Activated CD4-positive, alpha-beta memory T cell treated with anti-CD3 and anti-CD28 coated beads, Interleukin-2, amount 10 ng/mL, durations not matched to agents 7 days and 5 days (primary cell): ENCODE data around the gene POLR1G. TPM values are rescaled to one million over a fixed set of nuclear protein-coding genes. Genes with fewer than 3 reads are reported as not detected.

Source experiments
- CTCF ChIA-PET: fragments of 350-600 bp; sonication (Branson Sonifier 250); formaldehyde crosslinking; loops from one replicate; lab custom pipeline; 2021; ENCODE audit warnings: antibody characterized with exemption, inconsistent platforms; lab: Charles Lee
- POLR2A ChIA-PET: fragments of 350-600 bp; sonication (Branson Sonifier 250); formaldehyde crosslinking; loops from one replicate; lab custom pipeline; 2021; ENCODE audit warnings: antibody characterized with exemption; lab: Charles Lee
- DNase-seq: peaks from one replicate; pipeline ENCODE4 v3.0.0-alpha.2; 2020
- H3K27ac Mint-ChIP-seq: one replicate; pipeline ENCODE4 v1.8.0; 2021; ENCODE audit warnings: mild to moderate bottlenecking, mixed read lengths
- H3K27me3 Mint-ChIP-seq: one replicate; pipeline ENCODE4 v1.8.0; 2021; ENCODE audit warnings: mixed read lengths
- H3K36me3 Mint-ChIP-seq: one replicate; pipeline ENCODE4 v1.8.0; 2021; ENCODE audit warnings: low read depth, mixed read lengths
- H3K4me1 Mint-ChIP-seq: one replicate; pipeline ENCODE4 v1.8.0; 2021; ENCODE audit warnings: mixed read lengths
- H3K4me3 Mint-ChIP-seq: one replicate; pipeline ENCODE4 v1.8.0; 2021; ENCODE audit warnings: mild to moderate bottlenecking, mixed read lengths
- H3K9me3 Mint-ChIP-seq: one replicate; pipeline ENCODE4 v1.8.0; 2021; ENCODE audit warnings: mixed read lengths
- total RNA-seq, 2 experiments: library from RNA; stranded (reverse); gene quantifications; one replicate each; pipeline ENCODE4 v1.2.3, GENCODE V29; 2021

The POLR1G gene, protein sequence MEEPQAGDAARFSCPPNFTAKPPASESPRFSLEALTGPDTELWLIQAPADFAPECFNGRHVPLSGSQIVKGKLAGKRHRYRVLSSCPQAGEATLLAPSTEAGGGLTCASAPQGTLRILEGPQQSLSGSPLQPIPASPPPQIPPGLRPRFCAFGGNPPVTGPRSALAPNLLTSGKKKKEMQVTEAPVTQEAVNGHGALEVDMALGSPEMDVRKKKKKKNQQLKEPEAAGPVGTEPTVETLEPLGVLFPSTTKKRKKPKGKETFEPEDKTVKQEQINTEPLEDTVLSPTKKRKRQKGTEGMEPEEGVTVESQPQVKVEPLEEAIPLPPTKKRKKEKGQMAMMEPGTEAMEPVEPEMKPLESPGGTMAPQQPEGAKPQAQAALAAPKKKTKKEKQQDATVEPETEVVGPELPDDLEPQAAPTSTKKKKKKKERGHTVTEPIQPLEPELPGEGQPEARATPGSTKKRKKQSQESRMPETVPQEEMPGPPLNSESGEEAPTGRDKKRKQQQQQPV
- 1 to 10 TPM; 3.6 to 3.8 TPM for total RNA-seq

DNA sequence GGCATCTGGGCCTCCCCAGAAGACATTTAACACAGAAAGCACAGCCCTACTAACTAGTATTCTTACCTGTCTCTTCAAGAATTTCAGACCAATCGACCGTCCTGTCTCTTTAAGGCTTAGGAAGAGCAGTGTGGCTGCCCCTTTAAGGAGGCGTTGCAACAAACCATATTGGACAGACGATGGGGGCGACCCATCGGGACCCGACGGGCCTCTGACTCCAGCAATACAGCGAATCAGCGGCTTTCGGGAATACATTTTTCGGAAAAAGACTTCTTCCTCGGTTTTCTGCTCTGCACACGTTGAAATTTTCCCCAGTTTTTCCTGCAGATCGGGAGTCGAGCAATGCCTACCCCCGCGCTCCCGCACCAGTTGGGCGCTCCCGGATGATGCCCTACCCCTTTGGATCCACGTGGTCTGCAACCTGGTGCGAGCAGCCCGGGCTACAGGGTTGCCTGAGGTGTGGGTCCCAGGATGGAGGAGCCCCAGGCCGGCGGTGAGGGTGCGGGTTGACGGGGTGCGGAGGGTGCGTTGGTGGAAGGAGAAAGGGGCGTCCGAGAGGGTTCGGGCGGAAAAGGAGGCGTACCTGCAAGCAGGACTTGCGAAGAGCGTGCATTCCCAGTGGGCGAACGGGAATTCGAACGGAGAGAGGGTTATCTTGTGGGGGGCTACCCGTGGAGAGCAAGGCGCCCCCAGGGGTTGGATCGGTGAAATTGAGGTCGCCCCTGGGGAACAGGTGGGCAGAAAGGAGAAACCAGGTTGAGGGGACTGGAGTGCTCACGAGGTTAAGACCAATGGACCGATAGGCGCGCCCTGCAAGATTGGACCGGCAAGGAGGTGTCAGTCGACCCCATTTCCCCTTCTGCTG lies at the start of gene POLR1G:
POLR1G (plus strand) TSS at position 419 of the 865 bp plus-strand sequence; CDS start at position 472, 53 bp downstream.
- Mint-ChIP-seq H3K4me1 (peaks cover 46% of the 10 kb centered on the region), H3K27me3 (peaks cover 24% of the 10 kb centered on the region), H3K36me3 (peaks cover 2% of the 10 kb centered on the region), H3K9me3 (no peaks in the 10 kb centered on the region), H3K4me3 (peak within 1 kb of the TSS; percentile 84), H3K27ac (peak within 1 kb of the TSS; percentile 79)
- POLR2A ChIA-PET, result interaction anchor here (0.6 to 1.2 kb wide), 7 partner anchors 8 to 72 kb away, joined by 3 to 6 read pairs (median 3); partner anchors contain the start of gene ERCC1
- CTCF ChIA-PET, result interaction anchor here (0.8 to 1.9 kb wide), 6 partner anchors 33 to 311 kb away, joined by 4 to 12 read pairs (median 5); no protein-coding TSS in a partner anchor
- DNase-seq, result peak; percentile 82

DNA sequence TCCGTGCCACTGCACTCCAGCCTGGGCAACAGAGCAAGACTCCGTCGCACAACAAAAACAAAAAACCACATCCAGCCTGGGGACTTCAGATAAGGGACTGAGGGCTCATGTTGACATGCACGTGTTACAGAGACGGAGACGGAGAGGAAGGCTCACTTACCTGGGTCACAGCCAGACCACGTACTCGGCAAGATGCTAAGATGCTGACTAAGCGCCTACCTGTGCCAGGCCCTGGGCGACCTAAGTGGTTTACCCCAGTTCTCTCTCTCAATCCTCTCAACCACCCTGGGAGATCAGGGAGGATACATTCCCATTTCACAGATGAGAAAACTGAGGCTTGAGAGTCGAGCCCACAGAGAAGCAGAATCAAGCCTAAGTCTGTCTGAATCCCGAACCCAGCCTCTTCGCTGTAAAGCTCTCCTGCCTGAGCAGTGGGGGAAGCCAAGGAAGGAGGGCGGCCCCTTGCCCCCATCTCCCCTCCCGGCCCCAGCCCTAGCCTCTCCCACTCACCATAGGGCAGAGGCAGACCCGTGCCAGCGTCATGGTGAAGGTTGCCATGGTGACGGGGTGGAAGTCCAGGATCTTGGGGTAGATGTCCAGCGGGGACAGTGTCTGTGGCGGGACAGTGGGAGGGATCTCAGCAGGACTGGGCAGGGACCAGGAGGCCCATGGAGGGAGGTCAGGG lies 49.5 kb upstream of the POLR1G start:
- H3K36me3 Mint-ChIP-seq, result peaks cover 28% of the 10 kb centered on the region

DNA sequence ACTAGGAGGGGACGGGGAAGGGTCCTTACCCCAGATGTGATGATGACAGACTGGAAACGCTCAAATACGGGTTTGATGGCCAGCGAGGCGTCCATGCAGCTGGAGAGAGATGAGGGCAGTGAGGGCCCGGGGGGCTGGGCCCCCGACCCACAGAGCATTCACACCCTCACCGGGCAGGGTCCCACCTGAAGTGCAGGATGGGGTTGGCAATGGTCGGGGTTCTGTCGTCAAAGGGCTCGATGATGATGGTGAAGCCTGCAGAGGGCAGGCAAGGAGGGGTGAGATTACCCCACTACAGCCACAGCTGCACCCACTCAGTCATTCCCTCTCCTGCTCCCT lies 49.0 kb upstream of the POLR1G start:
- H3K27ac Mint-ChIP-seq, result no peak overlapping the region
- peaks cover 2% of the 10 kb centered on the region for H3K4me1 Mint-ChIP-seq
- no peak for DNase-seq
- no peaks in the 10 kb centered on the region for H3K9me3 Mint-ChIP-seq
- no peak overlapping the region for H3K4me3 Mint-ChIP-seq
- ChIA-PET CTCF (no interaction called here), POLR2A (no interaction called here)
- no peaks in the 10 kb centered on the region for H3K27me3 Mint-ChIP-seq
- peaks cover 28% of the 10 kb centered on the region for H3K36me3 Mint-ChIP-seq

More for the DNA sequence above, 49.5 kb upstream of the POLR1G start:
- no peak overlapping the region for H3K4me3 Mint-ChIP-seq
- POLR2A ChIA-PET, result no interaction called here
- H3K27me3 Mint-ChIP-seq, result no peaks in the 10 kb centered on the region
- CTCF ChIA-PET, result no interaction called here
- no peak for DNase-seq
- no peak overlapping the region for H3K27ac Mint-ChIP-seq
- H3K9me3 Mint-ChIP-seq, result no peaks in the 10 kb centered on the region
- peaks cover 2% of the 10 kb centered on the region for H3K4me1 Mint-ChIP-seq

DNA sequence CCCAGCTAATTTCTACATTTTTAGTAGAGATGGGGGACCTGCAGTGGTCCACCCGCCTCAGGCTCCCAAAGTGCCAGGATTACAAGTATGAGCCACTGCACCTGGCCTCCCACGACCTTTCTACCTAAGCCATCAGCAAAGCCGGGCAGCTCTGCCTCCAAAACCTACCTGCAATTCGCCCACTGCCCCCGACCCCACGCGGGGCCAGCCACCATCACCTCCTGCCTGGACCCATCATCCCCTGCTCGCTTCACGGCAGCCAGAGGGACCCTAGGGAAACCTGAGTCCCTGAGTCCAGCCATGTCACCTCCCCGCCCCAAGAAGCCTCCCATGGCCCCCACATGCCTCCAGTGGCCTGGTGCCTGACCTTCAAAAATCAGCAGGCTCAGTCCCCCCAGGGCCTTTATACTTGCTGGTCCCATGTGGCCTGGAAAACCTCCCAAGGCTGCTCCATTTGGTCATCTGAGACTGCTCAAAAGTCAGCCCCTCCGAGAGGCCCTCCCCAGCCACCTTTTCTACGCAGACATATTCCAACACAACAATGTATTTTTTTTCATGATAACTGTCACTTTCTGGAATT lies 48.1 kb upstream of the POLR1G start:
- Mint-ChIP-seq H3K4me3 (no peak overlapping the region), H3K36me3 (peaks cover 28% of the 10 kb centered on the region), H3K9me3 (no peaks in the 10 kb centered on the region), H3K4me1 (peaks cover 2% of the 10 kb centered on the region), H3K27me3 (no peaks in the 10 kb centered on the region), H3K27ac (no peak overlapping the region)
- DNase-seq, result no peak
- ChIA-PET CTCF (no interaction called here), POLR2A (no interaction called here)

DNA sequence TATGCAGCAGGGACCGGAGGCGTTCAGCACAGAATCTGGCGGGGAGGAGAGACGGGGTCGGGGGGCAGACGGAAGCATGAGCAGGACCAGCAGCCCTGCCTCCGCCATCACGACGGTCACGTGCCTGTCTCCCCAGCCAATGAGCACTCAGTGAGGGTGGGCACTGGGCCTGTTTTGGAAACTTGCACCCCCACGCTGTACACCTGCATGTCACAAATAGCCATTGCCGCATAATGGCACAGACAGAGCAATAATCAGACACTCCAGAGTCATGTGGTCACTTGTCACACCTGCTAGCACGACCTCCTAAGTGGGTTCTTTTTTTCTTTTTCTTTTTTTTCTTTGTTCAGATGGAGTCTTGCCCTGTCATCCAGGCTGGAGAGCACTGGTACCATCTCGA lies 44.8 kb upstream of the POLR1G start:
- H3K27me3 Mint-ChIP-seq, result no peaks in the 10 kb centered on the region
- no peaks in the 10 kb centered on the region for H3K9me3 Mint-ChIP-seq
- H3K36me3 Mint-ChIP-seq, result peaks cover 13% of the 10 kb centered on the region
- ChIA-PET CTCF (no interaction called here), POLR2A (no interaction called here)
- no peak for DNase-seq
- peaks cover 2% of the 10 kb centered on the region for H3K4me1 Mint-ChIP-seq
- H3K27ac Mint-ChIP-seq, result no peak overlapping the region
- no peak overlapping the region for H3K4me3 Mint-ChIP-seq

DNA sequence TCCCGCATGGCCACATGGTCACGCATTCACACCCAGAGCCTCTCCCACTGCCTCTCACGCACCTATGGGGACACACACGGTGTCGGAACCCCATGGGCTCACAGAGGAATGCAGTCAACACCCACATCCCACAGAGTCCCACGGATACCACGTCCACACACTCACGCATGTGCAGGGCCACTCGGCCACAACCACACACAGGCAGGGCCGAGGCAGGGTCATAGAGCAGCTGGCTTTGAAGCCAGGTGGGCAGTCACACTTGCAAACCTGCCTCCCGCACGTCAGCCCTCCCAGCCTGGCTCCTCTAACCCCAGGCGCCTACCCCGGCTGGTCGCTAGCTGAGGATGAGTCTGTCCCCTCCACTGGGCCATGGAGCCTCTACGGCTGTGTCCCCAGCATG lies 44.2 kb upstream of the POLR1G start:
- Mint-ChIP-seq H3K27me3 (no peaks in the 10 kb centered on the region), H3K4me1 (peaks cover 2% of the 10 kb centered on the region), H3K4me3 (no peak overlapping the region), H3K9me3 (no peaks in the 10 kb centered on the region), H3K36me3 (peaks cover 11% of the 10 kb centered on the region), H3K27ac (no peak overlapping the region)
- DNase-seq, result no peak
- ChIA-PET CTCF (no interaction called here), POLR2A (no interaction called here)

DNA sequence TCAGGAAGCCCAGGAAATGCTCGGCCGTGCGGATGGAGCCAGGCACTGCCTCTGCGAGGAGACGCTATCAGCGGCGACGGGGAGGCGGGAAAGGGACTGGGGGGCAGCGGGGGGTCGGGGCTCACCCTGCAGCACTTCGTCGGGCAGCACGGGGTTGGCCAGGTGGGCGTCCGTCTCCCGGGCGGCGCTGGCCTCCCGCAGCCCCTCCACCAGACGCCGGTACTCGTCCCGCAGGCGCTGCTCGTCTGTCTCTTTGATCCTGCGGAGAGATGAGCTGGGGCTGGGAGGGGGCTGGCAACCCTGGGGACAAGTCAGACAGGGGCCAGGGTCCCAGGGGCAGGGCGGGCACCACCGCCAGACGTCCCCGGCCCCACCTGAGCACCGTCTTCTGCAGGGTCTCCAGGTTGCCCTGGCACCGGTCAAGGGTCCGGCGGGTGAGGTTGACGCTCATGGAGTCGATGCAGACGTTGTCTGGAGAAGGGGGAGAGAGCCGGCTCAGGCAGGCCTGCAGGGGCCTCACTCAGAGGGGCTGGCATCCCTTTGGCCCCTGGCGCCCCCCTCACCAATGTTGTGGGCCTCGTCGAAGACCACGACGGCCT lies 42.5 kb upstream of the POLR1G start:
- Mint-ChIP-seq H3K27me3 (no peaks in the 10 kb centered on the region), H3K36me3 (peaks cover 7% of the 10 kb centered on the region), H3K4me1 (peaks cover 6% of the 10 kb centered on the region), H3K4me3 (no peak overlapping the region), H3K9me3 (no peaks in the 10 kb centered on the region), H3K27ac (no peak overlapping the region)
- POLR2A ChIA-PET, result no interaction called here
- DNase-seq, result no peak
- CTCF ChIA-PET, result no interaction called here

DNA sequence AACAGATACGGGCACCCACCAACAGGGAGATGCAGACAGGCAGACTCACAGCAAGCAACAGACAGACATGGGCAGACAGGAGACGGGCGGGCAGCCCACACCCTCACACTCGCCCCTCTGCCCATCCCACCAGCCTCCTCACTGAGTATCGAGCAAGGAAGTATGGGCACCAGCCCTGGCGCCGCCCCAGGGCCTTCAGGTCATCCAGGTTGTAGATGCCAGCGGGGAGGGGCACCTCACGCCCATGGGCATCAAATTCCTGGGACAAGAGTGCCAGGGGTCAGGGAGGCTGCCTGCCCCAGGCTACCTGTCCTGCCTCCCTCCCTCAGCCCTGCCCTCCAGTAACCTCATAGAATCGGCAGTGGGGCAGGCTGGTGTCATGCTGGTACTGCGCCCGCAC lies 41.7 kb upstream of the POLR1G start:
- DNase-seq, result no peak
- POLR2A ChIA-PET, result no interaction called here
- H3K4me1 Mint-ChIP-seq, result peaks cover 8% of the 10 kb centered on the region
- H3K27ac Mint-ChIP-seq, result no peak overlapping the region
- peaks cover 7% of the 10 kb centered on the region for H3K36me3 Mint-ChIP-seq
- no peaks in the 10 kb centered on the region for H3K27me3 Mint-ChIP-seq
- CTCF ChIA-PET, result no interaction called here
- H3K9me3 Mint-ChIP-seq, result no peaks in the 10 kb centered on the region
- no peak overlapping the region for H3K4me3 Mint-ChIP-seq

DNA sequence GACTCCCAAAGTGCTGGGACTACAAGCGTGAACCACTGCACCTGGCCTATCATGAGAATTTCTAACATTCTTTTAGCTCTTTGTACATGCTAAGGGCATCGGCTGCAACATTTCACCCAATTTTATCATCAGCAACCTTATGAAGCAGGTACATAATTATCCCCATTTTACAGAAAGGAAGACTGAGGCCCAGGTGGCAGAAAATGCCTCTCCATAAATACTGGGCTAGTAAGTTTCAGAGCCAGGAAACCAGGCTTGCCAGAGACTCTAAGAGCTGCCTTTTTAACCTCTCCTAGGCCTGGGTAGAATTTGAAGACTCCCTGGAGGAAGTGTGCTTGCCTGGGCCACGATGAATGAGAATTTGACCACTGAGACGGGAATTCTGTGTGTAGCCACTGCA lies 38.3 kb upstream of the POLR1G start:
- no peaks in the 10 kb centered on the region for H3K27me3 Mint-ChIP-seq
- H3K4me1 Mint-ChIP-seq, result peaks cover 18% of the 10 kb centered on the region
- no peaks in the 10 kb centered on the region for H3K9me3 Mint-ChIP-seq
- H3K27ac Mint-ChIP-seq, result no peak overlapping the region
- no peak overlapping the region for H3K4me3 Mint-ChIP-seq
- ChIA-PET POLR2A (no interaction called here), CTCF (interaction anchor here (0.6 kb wide), 1 partner anchor 33 kb away, joined by 3 read pairs; no protein-coding TSS in a partner anchor)
- DNase-seq, result no peak
- H3K36me3 Mint-ChIP-seq, result no peaks in the 10 kb centered on the region

DNA sequence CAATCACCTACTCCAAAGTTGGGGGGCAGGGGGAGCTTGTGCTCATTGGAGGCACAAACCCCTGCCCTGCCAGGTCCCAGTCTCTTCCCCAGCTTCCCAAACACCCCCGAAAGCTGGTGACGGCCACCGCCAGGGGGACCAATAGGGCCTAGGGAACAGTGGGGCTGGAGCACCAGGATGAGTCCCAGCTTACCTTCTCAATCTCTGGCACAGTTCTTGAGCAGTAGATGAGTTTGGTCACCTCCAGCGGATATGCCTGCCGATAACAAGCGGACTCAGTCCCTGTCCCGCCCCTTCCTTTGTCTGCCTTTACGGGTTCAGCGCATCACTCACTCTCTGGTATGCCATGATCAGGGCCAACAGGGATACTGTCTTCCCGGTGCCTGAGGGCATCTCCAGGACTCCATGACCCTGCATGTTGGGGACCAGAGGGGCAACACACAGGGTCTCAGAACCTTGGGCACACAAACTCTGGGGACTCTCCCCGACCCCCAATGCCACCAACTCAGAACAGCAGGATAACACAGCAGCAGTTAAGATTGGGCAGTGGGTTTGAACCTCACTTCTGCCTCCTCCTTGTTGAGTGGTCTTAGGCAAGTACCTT lies 37.6 kb upstream of the POLR1G start:
- peak overlapping the region; percentile 44 for H3K4me3 Mint-ChIP-seq
- H3K4me1 Mint-ChIP-seq, result peaks cover 18% of the 10 kb centered on the region
- CTCF ChIA-PET, result no interaction called here
- POLR2A ChIA-PET, result no interaction called here
- no peak overlapping the region for H3K27ac Mint-ChIP-seq
- DNase-seq, result no peak
- H3K27me3 Mint-ChIP-seq, result no peaks in the 10 kb centered on the region
- H3K9me3 Mint-ChIP-seq, result no peaks in the 10 kb centered on the region
- H3K36me3 Mint-ChIP-seq, result no peaks in the 10 kb centered on the region

DNA sequence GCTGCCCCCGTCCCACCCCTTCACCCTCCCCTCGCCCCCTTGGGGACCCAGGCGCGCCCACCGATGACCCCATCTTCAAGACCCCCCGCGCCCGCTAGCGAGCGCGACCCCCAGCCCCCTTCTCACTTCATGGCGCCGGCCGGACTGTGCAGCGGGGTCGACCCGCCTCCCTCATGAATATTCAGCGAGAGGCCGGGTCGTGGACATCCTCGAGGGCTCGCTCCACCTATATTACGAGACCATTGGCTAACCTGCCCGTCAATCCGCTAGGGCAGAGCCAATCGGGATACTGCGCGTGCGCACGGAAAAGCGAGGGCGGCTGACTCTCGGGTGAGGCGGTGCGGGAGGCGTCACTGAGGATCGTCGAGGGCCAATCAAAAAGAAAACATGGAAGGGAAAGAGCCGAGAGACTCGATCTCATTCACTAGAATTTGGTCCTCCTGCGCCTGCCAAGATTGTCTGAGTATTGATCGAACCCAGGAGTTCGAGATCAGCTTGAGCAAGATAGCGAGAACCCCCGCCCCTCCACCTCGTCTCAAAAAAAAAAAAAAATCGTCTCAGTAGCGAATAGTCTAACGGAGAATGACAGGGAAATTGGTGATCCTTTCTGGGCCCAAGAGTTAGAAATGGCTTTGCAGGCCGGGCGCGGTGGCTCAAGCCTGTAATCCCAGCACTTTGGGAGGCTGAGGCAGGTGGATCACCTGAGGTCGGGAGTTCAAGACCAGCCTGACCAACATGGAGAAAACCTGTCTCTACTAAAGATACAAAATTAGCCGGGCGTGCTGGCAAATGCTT lies 35.8 kb upstream of the POLR1G start, which contains the start of gene ERCC2:
ERCC2 (minus strand) TSS at position 164 of the 795 bp plus-strand sequence; CDS start at position 131, 33 bp downstream.
- Mint-ChIP-seq H3K27ac (peak within 1 kb of the TSS; percentile 97), H3K4me3 (peak within 1 kb of the TSS; percentile 89)

More for the DNA sequence above, 35.8 kb upstream of the POLR1G start, which contains the start of gene ERCC2:
- ChIA-PET CTCF (interaction anchor here (0.9 to 1.5 kb wide), 6 partner anchors 32 to 322 kb away, joined by 3 to 5 read pairs (median 3); partner anchors contain the start of genes PPP1R13L and QPCTL), POLR2A (interaction anchor here (0.7 to 1.1 kb wide), 4 partner anchors 14 to 480 kb away, joined by 3 to 4 read pairs (median 3); no protein-coding TSS in a partner anchor)
- Mint-ChIP-seq H3K9me3 (no peaks in the 10 kb centered on the region), H3K4me1 (peaks cover 18% of the 10 kb centered on the region), H3K36me3 (no peaks in the 10 kb centered on the region), H3K27me3 (no peaks in the 10 kb centered on the region)
- peak; percentile 100 for DNase-seq
